Measurements from ENCODE around the gene LYRM4. TPM values are rescaled to one million over a fixed set of nuclear protein-coding genes. Genes with fewer than 3 reads are reported as not detected.

Gene LYRM4
- total RNA-seq, 4 donors from 2014 or later: 8.4 to 20.1 (median 12.2) TPM

DNA sequence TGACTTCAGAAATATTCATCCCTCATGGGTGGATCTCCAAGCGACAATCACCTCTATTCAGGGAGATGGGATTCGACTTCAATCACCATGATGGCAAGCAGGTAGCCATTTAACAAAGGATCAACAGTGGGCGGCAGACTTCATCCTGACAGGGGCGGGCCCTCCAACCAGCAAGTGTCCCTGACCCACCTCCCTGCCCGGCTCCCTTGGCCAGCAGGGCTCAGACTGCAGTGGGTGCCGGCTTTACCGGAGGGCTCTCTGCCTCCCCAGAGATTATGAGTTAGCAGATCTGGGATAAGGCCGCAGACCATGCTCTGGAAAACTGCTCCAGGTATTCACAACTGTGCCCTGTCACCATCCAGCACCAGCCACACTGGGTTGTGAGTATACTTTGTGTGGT, 136.2 kb downstream of the LYRM4 start:
- Histone ChIP-seq H3K4me1 (peaks cover 0 to 6% of the 10 kb centered on the region in 2 donors), H3K9me3 (no peaks in the 10 kb centered on the region), H3K36me3 (no peaks in the 10 kb centered on the region), H3K27me3 (no peaks in the 10 kb centered on the region), H3K4me3 (no peak overlapping the region), H3K27ac (no peak overlapping the region)
- no peak for DNase-seq
- in situ Hi-C loops (cut with MboI; ENCODE audit: low sequenced_read_pairs in 4 of 4): no loop called here
- ATAC-seq: no peak
- TF ChIP-seq, protein P1, sequence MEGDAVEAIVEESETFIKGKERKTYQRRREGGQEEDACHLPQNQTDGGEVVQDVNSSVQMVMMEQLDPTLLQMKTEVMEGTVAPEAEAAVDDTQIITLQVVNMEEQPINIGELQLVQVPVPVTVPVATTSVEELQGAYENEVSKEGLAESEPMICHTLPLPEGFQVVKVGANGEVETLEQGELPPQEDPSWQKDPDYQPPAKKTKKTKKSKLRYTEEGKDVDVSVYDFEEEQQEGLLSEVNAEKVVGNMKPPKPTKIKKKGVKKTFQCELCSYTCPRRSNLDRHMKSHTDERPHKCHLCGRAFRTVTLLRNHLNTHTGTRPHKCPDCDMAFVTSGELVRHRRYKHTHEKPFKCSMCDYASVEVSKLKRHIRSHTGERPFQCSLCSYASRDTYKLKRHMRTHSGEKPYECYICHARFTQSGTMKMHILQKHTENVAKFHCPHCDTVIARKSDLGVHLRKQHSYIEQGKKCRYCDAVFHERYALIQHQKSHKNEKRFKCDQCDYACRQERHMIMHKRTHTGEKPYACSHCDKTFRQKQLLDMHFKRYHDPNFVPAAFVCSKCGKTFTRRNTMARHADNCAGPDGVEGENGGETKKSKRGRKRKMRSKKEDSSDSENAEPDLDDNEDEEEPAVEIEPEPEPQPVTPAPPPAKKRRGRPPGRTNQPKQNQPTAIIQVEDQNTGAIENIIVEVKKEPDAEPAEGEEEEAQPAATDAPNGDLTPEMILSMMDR (IDR thresholded peaks at IDR 0.05 in 4 of 5, conservative IDR thresholded peaks at IDR 0.05 in 1 of 5): no peak
- intact Hi-C loops (cut with DNase I; ENCODE audit: low total_unique reads): no loop called here

DNA sequence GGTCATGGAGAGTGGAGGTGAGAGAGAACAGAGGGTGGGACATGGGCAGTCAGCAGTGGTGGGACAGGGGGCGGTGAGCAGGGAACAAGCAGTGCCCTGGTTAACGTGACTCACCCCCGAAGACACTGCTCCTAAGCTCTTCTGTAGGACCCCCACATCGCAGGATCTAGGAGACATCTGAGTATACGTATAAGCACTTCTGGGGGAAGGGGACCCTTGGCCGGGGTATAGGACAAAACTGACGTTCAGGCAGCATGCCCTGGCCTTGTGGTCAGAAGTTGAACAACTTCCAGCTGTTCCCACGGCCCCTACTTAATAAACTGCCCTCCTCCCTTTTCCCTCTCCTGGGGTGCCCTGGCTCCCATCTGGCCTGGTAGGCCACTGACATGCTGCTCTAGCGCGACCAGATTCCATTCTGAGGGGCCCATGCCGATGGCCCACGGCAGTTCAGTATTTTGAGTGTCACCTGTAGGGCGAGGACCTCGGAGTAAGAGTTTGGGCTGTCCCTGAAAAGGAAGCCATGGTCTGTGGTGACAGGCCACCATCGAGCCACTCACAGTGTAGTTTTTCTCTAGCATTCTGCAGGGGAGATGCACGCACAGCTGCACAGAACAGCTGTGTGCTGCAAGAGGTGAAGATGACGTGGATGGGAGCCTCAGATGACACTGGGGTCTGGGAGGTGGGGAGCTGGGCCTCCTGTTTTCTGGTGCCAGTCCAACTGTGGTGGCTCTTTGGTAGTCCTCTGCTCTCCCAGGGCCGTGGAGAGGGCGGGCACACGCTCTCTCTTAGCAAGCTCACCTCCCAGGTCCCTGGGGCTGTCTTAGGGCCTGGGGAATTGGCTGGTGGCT, 137.2 kb downstream of the LYRM4 start:
- in situ Hi-C loops (cut with MboI; ENCODE audit: low sequenced_read_pairs in 4 of 4): no loop called here
- H3K9me3 ChIP-seq: no peaks in the 10 kb centered on the region
- peaks cover 0 to 6% of the 10 kb centered on the region in 2 donors for H3K4me1 ChIP-seq
- no peaks in the 10 kb centered on the region for H3K36me3 ChIP-seq
- intact Hi-C loops (cut with DNase I; ENCODE audit: low total_unique reads): no loop called here
- ATAC-seq (no peak), DNase-seq (no peak)
- no peak overlapping the region for H3K27ac ChIP-seq
- no peaks in the 10 kb centered on the region for H3K27me3 ChIP-seq
- no peak for TF ChIP-seq POLR2A (IDR thresholded peaks at IDR 0.05)
- TF ChIP-seq, protein P1 (IDR thresholded peaks at IDR 0.05 in 4 of 5, conservative IDR thresholded peaks at IDR 0.05 in 1 of 5): no peak
- H3K4me3 ChIP-seq: no peak overlapping the region

DNA sequence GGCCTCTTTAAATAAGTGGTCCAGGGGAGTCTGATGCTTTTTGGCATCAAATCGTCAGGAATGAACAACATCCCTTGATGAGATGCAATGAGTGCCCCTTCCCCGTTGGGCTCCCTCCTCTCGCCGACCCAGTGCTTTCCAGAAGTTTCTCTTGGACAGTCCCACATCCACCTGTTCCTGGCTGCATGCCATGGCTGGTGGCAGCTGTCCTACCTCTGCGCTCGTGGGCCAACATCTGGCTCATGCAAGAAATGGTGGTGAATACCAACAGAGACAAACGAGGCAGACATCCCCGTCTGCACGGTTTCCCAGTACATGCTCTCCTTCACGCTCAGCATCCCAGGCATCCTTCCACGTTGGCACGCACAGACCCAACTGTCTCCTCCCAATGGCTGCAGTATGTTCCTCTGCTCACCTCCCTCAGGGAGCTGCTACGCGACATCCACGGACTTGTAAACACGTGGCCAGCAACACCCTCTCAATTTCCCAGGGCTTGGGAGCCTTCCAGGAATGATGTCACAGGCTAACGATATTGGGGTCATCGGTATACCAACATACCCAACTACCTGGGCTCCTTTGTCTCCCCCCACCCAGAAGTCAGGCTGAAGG, 138.1 kb downstream of the LYRM4 start:
- in situ Hi-C loops (cut with MboI; ENCODE audit: low sequenced_read_pairs in 4 of 4) (no loop called here), intact Hi-C loops (cut with DNase I; ENCODE audit: low total_unique reads) (no loop called here)
- H3K4me3 ChIP-seq: no peak overlapping the region
- ATAC-seq: no peak
- TF ChIP-seq, protein P1 (IDR thresholded peaks at IDR 0.05 in 4 of 5, conservative IDR thresholded peaks at IDR 0.05 in 1 of 5): no peak
- no peak for TF ChIP-seq POLR2A (IDR thresholded peaks at IDR 0.05)
- no peaks in the 10 kb centered on the region for H3K36me3 ChIP-seq
- no peaks in the 10 kb centered on the region for H3K27me3 ChIP-seq
- no peak overlapping the region for H3K27ac ChIP-seq
- DNase-seq: no peak
- no peaks in the 10 kb centered on the region for H3K9me3 ChIP-seq
- peaks cover 0 to 6% of the 10 kb centered on the region in 2 donors for H3K4me1 ChIP-seq

DNA sequence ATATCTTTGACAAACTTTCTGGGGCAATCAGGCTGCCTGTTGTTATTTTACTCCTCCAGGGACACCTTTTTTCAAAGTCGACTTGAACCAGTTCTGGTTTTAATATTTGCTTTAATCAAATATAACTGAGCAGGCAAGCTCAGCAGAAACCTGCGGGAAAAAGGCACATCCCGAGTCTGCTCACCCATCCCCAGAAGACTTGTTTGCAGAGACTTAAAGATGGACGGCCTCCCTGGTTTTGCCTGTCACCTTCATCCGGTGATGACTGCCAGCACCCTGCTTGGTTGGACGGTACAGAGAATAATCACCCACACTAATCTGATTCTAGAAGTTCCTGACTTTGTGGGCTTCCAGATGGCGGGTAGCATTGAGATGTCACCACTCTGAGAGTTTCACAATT, 138.8 kb downstream of the LYRM4 start:
- Histone ChIP-seq H3K36me3 (no peaks in the 10 kb centered on the region), H3K4me1 (peaks cover 0 to 6% of the 10 kb centered on the region in 2 donors), H3K27ac (no peak overlapping the region), H3K27me3 (no peaks in the 10 kb centered on the region), H3K9me3 (no peaks in the 10 kb centered on the region), H3K4me3 (no peak overlapping the region)
- intact Hi-C loops (cut with DNase I; ENCODE audit: low total_unique reads): no loop called here
- ATAC-seq (no peak), DNase-seq (no peak)
- TF ChIP-seq POLR2A (IDR thresholded peaks at IDR 0.05): no peak
- TF ChIP-seq, protein P1 (IDR thresholded peaks at IDR 0.05 in 4 of 5, conservative IDR thresholded peaks at IDR 0.05 in 1 of 5): no peak
- in situ Hi-C loops (cut with MboI; ENCODE audit: low sequenced_read_pairs in 4 of 4): no loop called here

Data from gastrocnemius medialis (tissue), 4 donors.